HG02840 (cell line): ENCODE results near the gene TC2N.
"Not testable (repeated sequence)": the region's sequence is repeated elsewhere in the genome, so short reads cannot be mapped to it uniquely, and the experiment has no call there.

Experiments
- ATAC-seq: cut with Tn5 transposase; IDR thresholded peaks from one replicate; pipeline ENCODE4 v1.9.1; 2021; ENCODE audit warnings: mild to moderate bottlenecking, moderate library complexity, moderate number of reproducible peaks; ENCODE audit not compliant: unreplicated experiment, low FRiP score

TC2N gene

DNA sequence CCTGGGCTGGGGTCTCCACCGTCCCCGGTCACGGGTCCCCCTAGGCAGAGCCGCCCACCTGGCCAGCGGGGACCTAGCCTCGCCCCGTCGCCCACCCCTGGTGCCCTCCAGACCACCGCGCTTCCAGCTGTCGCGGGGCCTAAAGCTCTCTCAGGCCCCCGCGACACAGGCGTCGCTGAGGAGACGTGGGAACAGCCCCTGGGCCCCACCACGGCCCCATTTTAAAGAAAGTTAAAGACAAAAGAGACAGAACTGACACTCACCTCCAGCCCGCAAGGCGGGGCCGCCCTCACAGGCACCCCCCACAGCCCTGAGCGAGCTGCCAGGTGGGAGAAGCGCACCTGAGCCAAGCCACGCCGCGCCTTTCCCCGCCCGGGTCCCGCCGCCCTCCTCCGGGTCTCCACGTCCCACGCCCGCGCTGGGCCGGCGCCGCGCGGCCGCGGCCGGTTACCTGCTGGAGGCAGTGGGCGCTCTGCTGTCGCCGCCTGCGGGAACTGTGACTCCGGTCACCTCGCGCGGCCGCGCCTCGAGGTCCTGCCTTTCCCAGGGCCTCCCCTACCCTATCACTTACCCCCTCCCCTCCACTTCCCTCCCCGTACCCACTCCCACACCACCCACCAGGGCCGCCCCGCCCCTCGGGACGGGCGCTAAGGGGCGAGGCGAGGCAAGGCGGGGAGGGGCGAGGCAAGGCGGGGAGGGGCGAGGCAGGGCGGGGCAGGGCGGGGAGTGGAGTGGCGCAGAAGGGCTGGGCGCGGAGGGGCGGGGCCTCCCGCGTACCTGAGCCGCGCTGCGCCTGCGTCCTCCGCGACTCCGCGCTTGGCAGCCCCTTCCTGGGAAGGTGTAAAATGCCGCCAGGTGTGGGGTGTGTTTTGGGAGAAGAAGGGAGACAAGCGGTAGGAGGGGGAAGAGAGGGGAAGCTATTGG is 31.2 kb downstream of the TC2N start:
- ATAC-seq, result peak; percentile 45

DNA sequence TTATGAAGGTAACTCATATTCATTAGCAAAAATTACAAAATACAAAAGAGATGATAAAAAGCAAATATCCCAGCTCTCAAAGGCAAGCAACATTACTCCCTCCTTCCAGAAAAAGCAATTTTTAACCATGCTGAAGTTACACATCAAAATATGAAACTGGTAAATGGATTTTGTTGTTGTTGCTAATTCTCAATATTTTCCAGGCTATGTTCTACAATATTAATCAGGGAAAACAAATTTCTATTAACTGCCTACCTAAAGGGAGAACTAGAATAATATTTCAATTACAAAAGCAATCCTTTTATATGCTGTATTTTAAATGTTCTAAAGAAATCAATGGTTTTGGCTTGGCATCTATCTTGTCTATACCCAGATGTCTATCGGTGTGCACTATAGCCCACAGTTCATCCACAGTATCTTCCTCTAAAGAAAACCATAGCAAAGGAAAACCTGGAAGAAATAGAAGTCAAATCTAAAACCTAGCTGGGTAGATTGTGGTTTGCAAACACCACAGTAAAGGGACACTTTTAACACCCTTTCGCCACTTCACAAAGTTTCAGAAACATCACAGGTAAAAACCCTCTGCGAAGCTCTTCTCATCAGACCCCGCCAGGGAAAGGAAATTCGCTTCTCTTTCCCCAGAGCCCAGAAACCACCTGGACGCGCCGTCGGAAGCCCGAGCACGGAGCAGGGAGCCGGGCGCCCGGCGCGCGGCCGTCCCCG is 32.0 kb downstream of the TC2N start:
- peak; percentile 11 for ATAC-seq

DNA sequence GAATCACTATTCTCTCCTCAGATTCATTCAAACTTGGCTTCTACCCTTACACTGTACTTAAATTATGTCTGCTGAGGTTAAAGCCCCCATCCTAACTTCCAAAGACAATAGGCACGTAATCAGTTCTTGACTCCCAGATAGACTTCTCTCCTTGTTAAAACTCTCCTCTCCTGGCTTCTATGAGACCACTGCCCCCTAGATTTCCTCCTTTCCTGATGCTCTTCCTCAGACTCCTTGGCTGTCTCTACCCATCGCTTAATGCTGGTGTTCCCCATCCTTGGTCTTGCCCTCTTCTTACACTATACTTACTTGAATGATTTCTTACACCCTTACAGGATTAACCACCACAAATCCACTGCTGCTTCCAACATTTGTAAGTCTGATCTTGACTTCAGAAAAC is 32.8 kb downstream of the TC2N start:
- no peak for ATAC-seq

GRCh38 chr14:91831337-91831736 is 36.0 kb downstream of the TC2N start:
- no peak for ATAC-seq

GRCh38 chr14:91830777-91831176 is 36.6 kb downstream of the TC2N start:
- ATAC-seq, result peak; percentile 68

- ATAC-seq, result no peak
Measured at GRCh38 chr14:91829511-91829910, 37.8 kb downstream of the TC2N start.

GRCh38 chr14:91827746-91828145 is 39.6 kb downstream of the TC2N start:
- no peak for ATAC-seq

DNA sequence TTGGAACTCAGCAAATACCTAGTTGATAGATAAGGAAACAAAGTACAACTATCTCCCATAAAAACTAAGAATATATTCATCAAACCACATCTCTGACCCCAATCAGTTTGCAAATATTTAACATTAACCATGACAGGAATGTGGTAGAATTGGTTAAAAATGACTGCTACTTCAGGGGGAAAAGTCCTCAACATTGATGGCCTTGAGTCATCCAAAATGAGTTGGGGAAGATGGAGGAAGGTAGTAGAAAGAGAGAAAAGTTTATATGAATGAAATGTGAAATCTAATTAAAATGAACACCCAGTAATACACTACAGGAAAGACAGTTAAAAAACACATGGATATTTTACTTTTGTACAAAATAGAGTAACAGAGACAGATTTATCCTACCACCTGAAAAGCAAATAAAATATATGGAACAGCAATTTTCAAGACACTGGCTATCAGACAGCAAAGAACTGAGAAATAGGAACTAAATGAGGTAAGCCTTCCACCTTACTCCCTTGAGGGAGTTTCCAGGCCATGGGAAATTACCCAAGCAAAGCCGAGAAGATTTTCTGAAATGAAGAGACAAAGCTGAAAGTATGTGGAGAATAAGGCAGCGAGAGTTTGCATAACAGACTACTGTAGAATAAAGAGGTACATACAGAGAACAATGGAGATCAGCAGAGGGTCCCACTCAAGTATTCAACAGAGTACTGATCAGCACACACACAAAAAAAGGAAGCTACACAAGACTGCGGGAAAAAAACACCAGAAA is 49.6 kb downstream of the TC2N start:
- peak; percentile 64 for ATAC-seq

GRCh38 chr14:91814317-91814716 is 53.0 kb downstream of the TC2N start:
- ATAC-seq, result no peak

DNA sequence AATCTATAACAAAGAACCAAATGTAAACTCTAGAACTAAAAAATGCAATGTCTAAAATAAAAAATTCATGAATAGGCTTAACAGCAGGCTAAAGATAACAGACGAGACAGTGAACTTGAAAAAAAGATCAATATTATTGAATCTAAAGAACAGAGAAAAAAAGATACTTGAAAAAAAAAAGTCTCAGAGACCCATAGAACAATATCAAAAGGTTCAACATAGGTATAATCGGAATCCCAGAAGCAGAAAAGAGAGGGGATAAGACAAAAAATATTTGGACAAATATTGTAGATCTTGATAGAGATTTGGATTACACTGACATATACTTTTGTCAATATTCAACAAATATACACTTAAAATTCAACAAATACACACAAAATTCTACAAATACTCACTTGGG is 56.6 kb downstream of the TC2N start:
- ATAC-seq, result no peak

DNA sequence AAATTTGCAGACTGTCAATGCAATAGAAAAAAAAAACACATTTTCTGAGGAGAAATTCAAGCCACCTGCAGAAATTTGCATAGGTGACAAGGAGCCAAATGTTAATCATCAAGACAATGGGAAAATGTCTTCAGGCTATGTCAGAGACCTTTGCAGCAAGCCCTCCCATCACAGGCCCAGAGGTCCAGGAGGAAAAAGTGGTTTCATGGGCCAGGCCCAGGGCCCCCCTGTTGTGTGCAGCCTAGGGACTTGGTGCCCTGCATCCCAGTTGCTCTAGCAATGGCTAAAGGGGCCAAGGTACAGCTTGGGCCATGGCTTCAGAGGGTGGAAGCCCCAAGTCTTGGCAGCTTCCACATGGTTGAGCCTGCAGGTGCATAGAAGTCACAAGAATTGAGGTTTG is 60.6 kb downstream of the TC2N start:
- ATAC-seq, result no peak

- ATAC-seq, result not testable (repeated sequence)
Measured at GRCh38 chr14:91806094-91806493, 61.2 kb downstream of the TC2N start.

DNA sequence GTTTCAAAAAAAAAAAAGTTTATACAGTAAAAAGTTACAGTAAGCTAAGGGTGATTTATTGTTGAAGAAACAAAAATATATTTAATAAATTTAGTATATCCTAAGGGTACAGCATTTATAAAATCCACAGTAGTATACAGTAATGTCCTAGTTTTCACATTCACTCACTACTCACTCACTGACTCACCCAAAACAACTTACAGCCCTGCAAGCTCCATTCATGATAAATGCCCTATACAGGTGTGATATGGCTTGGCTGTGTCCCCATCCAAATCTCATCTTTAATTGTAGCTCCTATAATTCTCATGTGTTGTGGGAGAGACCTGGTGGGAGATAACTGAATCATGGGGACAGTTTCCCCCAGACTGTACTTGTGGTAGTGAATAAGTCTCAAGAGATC is 61.7 kb downstream of the TC2N start:
- ATAC-seq, result no peak

DNA sequence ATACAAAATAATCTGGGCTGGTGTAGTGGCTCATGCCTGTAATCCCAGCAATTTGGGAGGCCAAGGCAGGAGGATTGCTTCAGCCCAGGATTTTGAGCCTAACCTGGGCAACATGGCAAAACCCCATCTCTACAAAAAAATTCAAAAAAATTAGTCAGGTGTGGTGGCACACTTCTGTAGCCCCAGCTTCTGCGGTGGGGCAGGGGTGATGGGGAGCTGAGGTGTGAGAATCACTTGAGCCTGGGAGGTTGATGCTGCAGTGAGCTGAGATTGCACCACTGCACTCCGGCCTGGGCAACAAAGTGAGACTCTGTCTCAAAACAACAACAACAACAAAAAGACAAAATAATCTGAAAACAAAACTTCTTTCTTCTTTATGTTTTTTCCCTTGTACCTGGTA is 66.0 kb downstream of the TC2N start:
- no peak for ATAC-seq

DNA sequence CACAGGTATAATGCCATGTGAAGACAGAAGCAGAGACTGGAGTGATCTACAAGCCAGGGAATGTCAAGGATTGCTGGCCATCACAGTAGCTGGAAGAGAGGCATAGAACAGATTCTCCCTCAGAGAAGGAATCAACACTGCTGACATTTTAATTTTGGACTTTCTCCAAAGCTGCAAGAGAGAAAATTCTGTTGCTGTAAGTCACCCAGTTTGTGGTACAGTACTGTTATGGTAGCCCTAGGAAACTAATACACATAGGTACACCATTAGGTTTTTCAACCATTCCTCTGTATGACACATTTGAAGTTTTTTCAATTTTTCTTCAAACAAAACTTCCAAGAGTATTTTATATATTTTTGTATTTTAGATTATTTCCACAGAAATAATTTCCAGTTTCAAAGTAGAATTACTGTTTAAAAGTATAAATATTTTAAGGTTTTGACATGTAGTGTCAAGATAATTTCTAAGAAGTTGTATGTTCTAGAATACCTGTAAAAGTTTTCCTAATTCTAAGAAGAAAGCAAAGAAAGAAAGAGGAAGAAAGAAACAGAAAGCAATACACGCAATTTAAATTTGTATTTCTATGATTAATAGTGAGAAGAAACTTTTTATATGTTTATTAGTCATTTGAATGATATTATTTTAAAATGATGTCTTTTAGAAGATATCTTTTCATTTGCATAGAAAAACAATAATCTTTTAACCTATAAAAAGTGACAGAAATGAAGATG is 70.6 kb downstream of the TC2N start:
- ATAC-seq, result no peak

GRCh38 chr14:91793704-91794103 is 73.6 kb downstream of the TC2N start:
- no peak for ATAC-seq

- no peak for ATAC-seq
Measured at GRCh38 chr14:91786188-91786587, 81.1 kb downstream of the TC2N start.

DNA sequence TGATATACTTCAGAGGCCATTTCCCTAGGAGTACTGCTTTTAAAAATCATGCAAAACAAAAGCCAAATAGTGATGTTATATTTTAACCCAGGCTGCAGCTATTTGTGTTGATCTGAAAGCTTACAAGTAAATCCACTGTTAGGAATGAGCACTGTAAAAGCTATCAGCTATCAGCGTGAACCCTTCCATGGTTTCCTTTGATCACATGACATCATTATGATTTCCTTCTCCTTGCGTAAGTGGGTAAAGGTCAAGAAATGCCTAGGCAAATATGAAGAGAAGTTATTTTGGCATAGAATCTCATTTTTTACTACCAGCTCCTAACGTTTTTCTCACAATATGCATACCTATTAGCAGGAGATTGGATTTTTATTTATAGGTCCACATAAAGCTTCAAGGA is 86.9 kb downstream of the TC2N start:
- no peak for ATAC-seq

DNA sequence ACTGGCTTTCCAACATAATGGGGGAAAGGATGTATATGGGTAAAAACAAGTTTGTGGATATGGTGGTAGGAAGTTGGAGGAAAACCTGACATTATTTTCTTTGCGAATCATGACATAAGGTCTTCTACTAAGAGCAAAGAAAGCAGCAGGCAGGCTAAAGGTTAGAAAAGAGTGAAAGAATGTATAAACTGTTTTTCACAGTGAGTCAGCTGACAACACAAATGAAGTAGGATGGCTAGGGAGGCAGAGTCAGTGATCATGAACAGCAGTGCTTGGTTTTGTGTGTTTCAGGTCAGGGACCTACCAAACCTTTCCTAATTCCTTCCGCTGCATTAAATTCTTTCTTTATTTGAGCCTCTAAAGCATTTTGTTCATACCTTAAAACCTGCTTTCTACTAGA is 89.1 kb downstream of the TC2N start:
- no peak for ATAC-seq
